Measurements from ENCODE around the gene FOXL3.

Gene FOXL3

GRCh38 chr7:338295-339061 is 48.5 kb downstream of the FOXL3 start:
- Histone ChIP-seq H3K4me1 (ENCODE audit: insufficient read depth, low read length) (no peaks in the 10 kb centered on the region), H3K9ac (ENCODE audit: low read depth, low read length) (no peak overlapping the region), H3K36me3 (ENCODE audit: insufficient read depth, low read length) (no peaks in the 10 kb centered on the region), H3K27ac (ENCODE audit: low read depth, low read length) (no peak overlapping the region), H3K9me3 (ENCODE audit: insufficient read depth, low read depth, low read length) (no peaks in the 10 kb centered on the region), H3K27me3 (ENCODE audit: insufficient read depth, low read length) (no peaks in the 10 kb centered on the region), H3K4me3 (ENCODE audit: low read length) (no peak overlapping the region)
- WGBS: 95% methylated on average over 31 of the region's 31 CpGs

- 81% methylated on average over 3 of the region's 3 CpGs for WGBS
- Histone ChIP-seq H3K27me3 (ENCODE audit: insufficient read depth, low read length) (no peaks in the 10 kb centered on the region), H3K4me3 (ENCODE audit: low read length) (no peak overlapping the region), H3K4me1 (ENCODE audit: insufficient read depth, low read length) (no peaks in the 10 kb centered on the region), H3K9me3 (ENCODE audit: insufficient read depth, low read depth, low read length) (no peaks in the 10 kb centered on the region), H3K27ac (ENCODE audit: low read depth, low read length) (no peak overlapping the region), H3K9ac (ENCODE audit: low read depth, low read length) (no peak overlapping the region), H3K36me3 (ENCODE audit: insufficient read depth, low read length) (no peaks in the 10 kb centered on the region)
Measured at GRCh38 chr7:339062-339342, 49.0 kb downstream of the FOXL3 start.

- no peak overlapping the region for H3K9ac ChIP-seq (ENCODE audit: low read depth, low read length)
- H3K9me3 ChIP-seq (ENCODE audit: insufficient read depth, low read depth, low read length): no peaks in the 10 kb centered on the region
- WGBS: 85% methylated on average over 7 of the region's 7 CpGs
- no peak overlapping the region for H3K4me3 ChIP-seq (ENCODE audit: low read length)
- H3K27me3 ChIP-seq (ENCODE audit: insufficient read depth, low read length): no peaks in the 10 kb centered on the region
- H3K27ac ChIP-seq (ENCODE audit: low read depth, low read length): no peak overlapping the region
- no peaks in the 10 kb centered on the region for H3K4me1 ChIP-seq (ENCODE audit: insufficient read depth, low read length)
- H3K36me3 ChIP-seq (ENCODE audit: insufficient read depth, low read length): no peaks in the 10 kb centered on the region
Measured at GRCh38 chr7:339696-340095, 49.7 kb downstream of the FOXL3 start.

GRCh38 chr7:340200-340937 is 50.4 kb downstream of the FOXL3 start:
- H3K27me3 ChIP-seq (ENCODE audit: insufficient read depth, low read length): no peaks in the 10 kb centered on the region
- no peaks in the 10 kb centered on the region for H3K4me1 ChIP-seq (ENCODE audit: insufficient read depth, low read length)
- H3K36me3 ChIP-seq (ENCODE audit: insufficient read depth, low read length): no peaks in the 10 kb centered on the region

More at GRCh38 chr7:340200-340937, 50.4 kb downstream of the FOXL3 start:
- no peak overlapping the region for H3K27ac ChIP-seq (ENCODE audit: low read depth, low read length)
- H3K9ac ChIP-seq (ENCODE audit: low read depth, low read length): no peak overlapping the region
- 87% methylated on average over 31 of the region's 31 CpGs for WGBS
- H3K4me3 ChIP-seq (ENCODE audit: low read length): no peak overlapping the region
- H3K9me3 ChIP-seq (ENCODE audit: insufficient read depth, low read depth, low read length): no peaks in the 10 kb centered on the region
